AG04449 (cell line): Measurements from ENCODE around the gene CFI.

Experiments
- CTCF ChIA-PET: fragments of 350-600 bp; formaldehyde crosslinking; extraction: SDS; loops from one replicate; lab custom pipeline; 2021; ENCODE audit warnings: antibody characterized with exemption; lab: Yijun Ruan, JAX
- POLR2A ChIA-PET: fragments of 400-600, 350-600 bp; formaldehyde crosslinking; extraction: SDS; loops from one replicate; lab custom pipeline; 2020; ENCODE audit warnings: antibody characterized with exemption, inconsistent platforms; lab: Yijun Ruan, JAX
- DNase-seq: peaks from one replicate; pipeline ENCODE4 v3.0.0-alpha.2; 2010; ENCODE audit warnings: low read depth, low spot score
- H3K4me3 ChIP-seq: 2 replicates; pipeline ENCODE4 v1.5.1; 2011; ENCODE audit warnings: low read depth, mild to moderate bottlenecking, control low read depth, low read length
- TF ChIP-seq, protein P1 (sequence below): IDR thresholded peaks from one replicate; pipeline ENCODE4 v1.5.1; 2011; ENCODE audit warnings: mild to moderate bottlenecking, moderate library complexity, low read length, control low read depth, inconsistent platforms; ENCODE audit not compliant: insufficient read depth; ENCODE audit errors: missing control alignments

The CFI gene

GRCh38 chr4:109730619-109731545, 70.9 kb downstream of the CFI start:
- peak overlapping the region; percentile 89 for H3K4me3 ChIP-seq
- ChIA-PET POLR2A (no interaction called here), CTCF (interaction anchor here (1.4 to 1.6 kb wide), 3 partner anchors 28 to 298 kb away, joined by 3 to 6 read pairs (median 5); partner anchors contain the start of gene SEC24B)
- TF ChIP-seq, protein P1, sequence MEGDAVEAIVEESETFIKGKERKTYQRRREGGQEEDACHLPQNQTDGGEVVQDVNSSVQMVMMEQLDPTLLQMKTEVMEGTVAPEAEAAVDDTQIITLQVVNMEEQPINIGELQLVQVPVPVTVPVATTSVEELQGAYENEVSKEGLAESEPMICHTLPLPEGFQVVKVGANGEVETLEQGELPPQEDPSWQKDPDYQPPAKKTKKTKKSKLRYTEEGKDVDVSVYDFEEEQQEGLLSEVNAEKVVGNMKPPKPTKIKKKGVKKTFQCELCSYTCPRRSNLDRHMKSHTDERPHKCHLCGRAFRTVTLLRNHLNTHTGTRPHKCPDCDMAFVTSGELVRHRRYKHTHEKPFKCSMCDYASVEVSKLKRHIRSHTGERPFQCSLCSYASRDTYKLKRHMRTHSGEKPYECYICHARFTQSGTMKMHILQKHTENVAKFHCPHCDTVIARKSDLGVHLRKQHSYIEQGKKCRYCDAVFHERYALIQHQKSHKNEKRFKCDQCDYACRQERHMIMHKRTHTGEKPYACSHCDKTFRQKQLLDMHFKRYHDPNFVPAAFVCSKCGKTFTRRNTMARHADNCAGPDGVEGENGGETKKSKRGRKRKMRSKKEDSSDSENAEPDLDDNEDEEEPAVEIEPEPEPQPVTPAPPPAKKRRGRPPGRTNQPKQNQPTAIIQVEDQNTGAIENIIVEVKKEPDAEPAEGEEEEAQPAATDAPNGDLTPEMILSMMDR: peak; percentile 4
- no peak for DNase-seq

GRCh38 chr4:109729718-109730618, 71.8 kb downstream of the CFI start, which contains the start of gene PLA2G12A:
Gene PLA2G12A (minus strand): TSS chr4:109730070. CDS start chr4:109729809, 261 bp downstream.
- ChIA-PET CTCF (interaction anchor here (1.4 to 1.6 kb wide), 3 partner anchors 27 to 297 kb away, joined by 3 to 6 read pairs (median 5); partner anchors contain the start of gene SEC24B), POLR2A (no interaction called here)
- peak within 1 kb of the TSS; percentile 89 for H3K4me3 ChIP-seq
- DNase-seq: no peak
- TF ChIP-seq, protein P1: no peak

DNA sequence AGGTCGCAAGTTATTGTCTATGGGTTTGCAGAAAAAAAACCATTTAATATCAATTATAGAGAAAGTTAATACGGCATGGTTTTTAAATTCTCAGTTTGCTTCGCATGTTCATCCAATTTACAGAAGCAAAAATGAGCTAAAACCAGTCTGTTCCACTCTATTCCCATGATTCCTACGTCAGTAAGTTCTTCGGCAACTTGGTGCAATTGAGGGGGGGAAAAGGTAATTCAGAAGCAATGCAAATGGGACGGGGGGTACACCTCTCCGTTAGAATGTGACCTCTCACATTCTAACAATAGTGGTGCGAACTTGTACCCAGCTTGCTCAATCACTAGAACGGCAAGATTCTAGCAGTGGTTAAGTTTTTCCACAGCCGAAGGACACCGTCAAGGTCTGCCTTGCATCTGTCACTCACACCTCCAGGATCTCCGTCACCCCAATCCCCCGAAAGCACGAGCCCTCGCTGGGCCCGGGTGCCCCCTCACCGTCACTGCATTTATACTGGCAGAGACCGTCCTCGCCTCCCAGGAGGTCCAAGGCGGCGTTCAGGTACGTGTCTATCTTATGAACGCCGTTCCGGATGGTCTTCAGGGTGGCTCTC, 72.6 kb downstream of the CFI start:
- CTCF ChIA-PET: interaction anchor here (1.5 to 1.6 kb wide), 2 partner anchors 25 to 296 kb away, joined by 5 to 6 read pairs; partner anchors contain the start of genes CASP6 and SEC24B
- H3K4me3 ChIP-seq: peak overlapping the region; percentile 89
- TF ChIP-seq, protein P1: no peak
- DNase-seq: no peak
- POLR2A ChIA-PET: interaction anchor here (0.7 kb wide), 1 partner anchor 24 kb away, joined by 5 read pairs; no protein-coding TSS in a partner anchor

- CTCF ChIA-PET: interaction anchor here (1.5 kb wide), 1 partner anchor 25 kb away, joined by 6 read pairs; the partner anchor contains the start of gene CASP6
Observed at GRCh38 chr4:109728385-109728784, 73.4 kb downstream of the CFI start.

DNA sequence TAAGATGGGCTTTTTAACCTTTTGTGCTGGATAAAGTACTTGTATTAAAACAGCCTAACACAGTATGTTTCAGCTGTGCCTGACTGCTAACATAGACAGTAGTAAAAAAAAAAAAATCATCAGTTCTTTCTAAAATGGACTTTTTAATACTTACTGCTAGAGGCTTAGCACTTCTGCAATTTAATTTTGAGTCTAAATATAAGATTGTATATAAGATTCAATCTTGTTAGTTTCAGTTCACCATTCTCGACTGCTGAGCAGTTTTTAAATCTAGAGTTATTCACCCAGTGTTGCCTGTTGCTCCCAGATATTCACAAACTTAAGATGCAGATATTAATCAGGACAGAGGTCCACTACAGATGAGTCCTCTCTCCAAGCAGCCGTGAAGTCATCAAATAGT, 78.7 kb downstream of the CFI start:
- DNase-seq: no peak
- no peak overlapping the region for H3K4me3 ChIP-seq
- POLR2A ChIA-PET: no interaction called here
- TF ChIP-seq, protein P1: no peak
- CTCF ChIA-PET: no interaction called here

More at GRCh38 chr4:109728385-109728784, 73.4 kb downstream of the CFI start:
- TF ChIP-seq, protein P1: no peak
- POLR2A ChIA-PET: no interaction called here
- H3K4me3 ChIP-seq: peak overlapping the region; percentile 89
- no peak for DNase-seq
